ENCODE measurements around the gene FOXA2. TPM values are rescaled to one million over a fixed set of nuclear protein-coding genes. Genes with fewer than 3 reads are reported as not detected.

FOXA2 gene
- total RNA-seq, 4 donors from 2014 or later = not detected

DNA sequence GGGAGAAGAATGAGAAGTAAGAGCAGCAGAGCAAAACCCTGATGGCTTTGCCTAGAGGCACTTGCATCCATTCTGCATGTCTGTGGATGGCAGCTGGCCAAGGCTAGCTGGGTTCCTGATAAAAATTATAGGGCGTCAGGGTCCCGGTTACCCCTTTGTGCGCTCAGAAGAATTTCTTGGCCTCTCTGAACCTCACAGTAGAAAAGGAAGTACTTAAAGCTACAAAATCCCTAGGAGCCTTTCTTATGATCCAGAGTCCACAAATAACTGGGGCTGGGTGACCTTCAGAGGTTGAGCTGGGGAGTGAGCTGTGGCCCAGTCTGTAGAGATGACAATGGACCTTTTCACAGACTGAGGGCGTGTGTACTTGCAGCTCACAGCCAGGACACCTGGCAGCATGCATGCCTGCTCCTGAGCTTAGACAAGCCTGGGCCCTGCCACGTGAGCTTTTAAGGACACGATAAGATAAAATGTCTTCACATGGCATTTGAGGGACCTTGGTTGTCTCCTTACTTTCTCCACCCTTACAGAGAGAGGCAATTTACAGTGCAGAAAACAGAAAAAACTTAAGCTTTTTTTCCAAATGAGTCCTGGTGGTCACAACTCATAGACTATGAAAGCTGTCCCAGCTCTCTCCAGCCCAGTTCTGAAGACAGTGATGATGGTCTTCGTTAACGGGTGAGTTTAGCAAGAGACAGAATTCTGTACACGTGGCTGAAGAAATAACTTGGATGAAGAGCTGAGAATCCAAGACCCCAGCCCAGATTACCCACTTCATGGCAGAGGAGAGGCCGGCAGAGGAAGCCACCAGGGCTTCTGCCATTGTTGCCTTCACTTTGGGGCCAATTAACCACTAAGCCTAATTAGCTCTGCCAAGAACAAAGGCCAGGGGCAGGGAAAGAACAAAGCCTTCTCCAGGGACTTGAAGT is 50.3 kb downstream of the FOXA2 start:
- Histone ChIP-seq H3K27me3 (no peaks in the 10 kb centered on the region), H3K4me1 (no peaks in the 10 kb centered on the region), H3K36me3 (no peaks in the 10 kb centered on the region), H3K9me3 (no peaks in the 10 kb centered on the region), H3K4me3 (no peak overlapping the region), H3K27ac (no peak overlapping the region)
- TF ChIP-seq POLR2AphosphoS5 (IDR thresholded peaks at IDR 0.05) (no peak), EP300 (IDR thresholded peaks at IDR 0.05) (no peak), POLR2A (IDR thresholded peaks at IDR 0.05) (no peak)
- TF ChIP-seq, protein P1, sequence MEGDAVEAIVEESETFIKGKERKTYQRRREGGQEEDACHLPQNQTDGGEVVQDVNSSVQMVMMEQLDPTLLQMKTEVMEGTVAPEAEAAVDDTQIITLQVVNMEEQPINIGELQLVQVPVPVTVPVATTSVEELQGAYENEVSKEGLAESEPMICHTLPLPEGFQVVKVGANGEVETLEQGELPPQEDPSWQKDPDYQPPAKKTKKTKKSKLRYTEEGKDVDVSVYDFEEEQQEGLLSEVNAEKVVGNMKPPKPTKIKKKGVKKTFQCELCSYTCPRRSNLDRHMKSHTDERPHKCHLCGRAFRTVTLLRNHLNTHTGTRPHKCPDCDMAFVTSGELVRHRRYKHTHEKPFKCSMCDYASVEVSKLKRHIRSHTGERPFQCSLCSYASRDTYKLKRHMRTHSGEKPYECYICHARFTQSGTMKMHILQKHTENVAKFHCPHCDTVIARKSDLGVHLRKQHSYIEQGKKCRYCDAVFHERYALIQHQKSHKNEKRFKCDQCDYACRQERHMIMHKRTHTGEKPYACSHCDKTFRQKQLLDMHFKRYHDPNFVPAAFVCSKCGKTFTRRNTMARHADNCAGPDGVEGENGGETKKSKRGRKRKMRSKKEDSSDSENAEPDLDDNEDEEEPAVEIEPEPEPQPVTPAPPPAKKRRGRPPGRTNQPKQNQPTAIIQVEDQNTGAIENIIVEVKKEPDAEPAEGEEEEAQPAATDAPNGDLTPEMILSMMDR (IDR thresholded peaks at IDR 0.05) = no peak
- DNase-seq (ENCODE audit: low spot score in 2 of 2) = no peak
- WGBS = 83% methylated on average over 10 of the region's 10 CpGs

DNA sequence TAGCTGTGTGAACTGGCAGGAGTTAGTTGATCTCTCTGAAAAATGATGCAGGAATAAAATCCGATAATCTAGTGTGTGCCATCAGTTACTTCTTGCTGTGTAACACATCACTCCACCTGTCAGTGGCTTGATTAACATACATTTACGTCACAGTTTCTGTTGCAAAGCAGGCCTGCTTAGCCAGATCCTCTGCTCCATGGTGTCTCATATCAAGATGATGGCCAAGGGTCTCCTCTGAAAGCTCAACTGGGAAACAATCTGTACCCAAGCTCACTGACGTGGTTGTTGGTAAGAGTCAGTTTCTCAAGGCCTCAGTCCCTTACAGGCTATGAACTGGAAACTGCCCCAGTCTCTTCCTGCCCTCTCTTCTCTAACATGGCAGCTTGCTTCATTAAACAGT is 51.8 kb downstream of the FOXA2 start:
- no peak overlapping the region for H3K27ac ChIP-seq
- no peaks in the 10 kb centered on the region for H3K27me3 ChIP-seq
- no peaks in the 10 kb centered on the region for H3K9me3 ChIP-seq
- TF ChIP-seq POLR2A (IDR thresholded peaks at IDR 0.05) = no peak
- H3K4me1 ChIP-seq = no peaks in the 10 kb centered on the region
- DNase-seq (ENCODE audit: low spot score in 2 of 2) = no peak
- no peaks in the 10 kb centered on the region for H3K36me3 ChIP-seq
- WGBS = 63% methylated on average over 3 of the region's 3 CpGs
- H3K4me3 ChIP-seq = no peak overlapping the region

- H3K36me3 ChIP-seq = no peaks in the 10 kb centered on the region
- no peak overlapping the region for H3K27ac ChIP-seq
- no peak for DNase-seq (ENCODE audit: low spot score in 2 of 2)
- no peaks in the 10 kb centered on the region for H3K27me3 ChIP-seq
- 69% methylated on average over 2 of the region's 2 CpGs for WGBS
- TF ChIP-seq EP300 (IDR thresholded peaks at IDR 0.05) (no peak), POLR2A (IDR thresholded peaks at IDR 0.05) (no peak), POLR2AphosphoS5 (IDR thresholded peaks at IDR 0.05) (no peak)
- TF ChIP-seq, protein P1 (IDR thresholded peaks at IDR 0.05) = no peak
- no peak overlapping the region for H3K4me3 ChIP-seq
- H3K9me3 ChIP-seq = no peaks in the 10 kb centered on the region
- no peaks in the 10 kb centered on the region for H3K4me1 ChIP-seq
Observed at GRCh38 chr20:22531756-22532155, 52.6 kb downstream of the FOXA2 start.

- H3K27ac ChIP-seq = no peak overlapping the region
- TF ChIP-seq EP300 (IDR thresholded peaks at IDR 0.05) (no peak), POLR2AphosphoS5 (IDR thresholded peaks at IDR 0.05) (no peak), POLR2A (IDR thresholded peaks at IDR 0.05) (no peak)
- TF ChIP-seq, protein P1 (IDR thresholded peaks at IDR 0.05) = no peak
- no peaks in the 10 kb centered on the region for H3K27me3 ChIP-seq
- no peak for DNase-seq (ENCODE audit: low spot score in 2 of 2)
- no peaks in the 10 kb centered on the region for H3K4me1 ChIP-seq
- no peaks in the 10 kb centered on the region for H3K9me3 ChIP-seq
- H3K36me3 ChIP-seq = no peaks in the 10 kb centered on the region
- WGBS = 73% methylated on average over 8 of the region's 8 CpGs
- no peak overlapping the region for H3K4me3 ChIP-seq
Observed at GRCh38 chr20:22531056-22531615, 53.2 kb downstream of the FOXA2 start.
